Activated T-cell treated with anti-CD3 and anti-CD28 coated beads for 24 hours (primary cell): Measurements from ENCODE around the gene TLK1.
"Not testable (repeated sequence)": the region's sequence is repeated elsewhere in the genome, so short reads cannot be mapped to it uniquely, and the experiment has no call there.

Experiments
- DNase-seq: peaks from one replicate; pipeline ENCODE4 v3.0.0-alpha.2; 2020; ENCODE audit warnings: low read depth

The TLK1 gene

DNA sequence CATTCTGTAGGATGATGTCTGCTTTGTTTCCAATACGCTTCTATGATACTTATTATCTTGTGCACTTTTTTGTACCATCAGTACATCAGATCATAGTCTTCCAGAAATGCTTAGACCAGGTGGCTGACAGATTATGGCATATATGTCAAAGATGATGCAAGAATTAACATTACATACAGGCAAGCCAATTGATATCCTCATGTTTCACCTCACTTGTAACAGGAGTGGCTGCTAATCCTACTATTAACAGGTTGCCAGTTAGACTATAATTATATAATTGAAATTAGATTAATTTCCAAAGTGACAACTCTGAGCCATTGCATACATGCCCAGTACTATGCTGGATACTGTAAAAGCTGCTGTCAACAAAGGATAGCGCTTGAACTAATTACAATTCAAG is 77.2 kb downstream of the TLK1 start:
- DNase-seq = no peak

DNA sequence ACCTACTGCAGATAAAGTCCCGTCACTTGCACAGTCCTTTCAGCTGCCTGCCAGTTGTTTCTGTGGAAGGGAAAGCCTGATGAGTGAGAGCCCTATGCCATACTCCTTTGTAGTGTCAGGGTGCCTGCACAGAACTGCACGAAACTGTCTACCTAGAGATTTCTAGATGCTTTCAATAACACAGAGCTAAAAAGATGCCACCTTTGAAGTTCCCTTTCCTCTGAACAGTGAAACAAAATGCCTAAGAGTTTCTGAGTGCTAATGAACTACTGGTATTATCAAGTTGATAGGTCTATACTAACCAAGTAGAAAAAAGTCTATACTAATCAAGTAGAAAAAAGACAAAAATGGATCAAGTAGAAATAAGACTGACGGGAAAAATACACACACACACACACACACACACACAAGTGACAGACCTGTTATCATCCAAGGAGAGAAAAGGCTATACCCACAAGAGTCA is 79.0 kb downstream of the TLK1 start:
- DNase-seq = no peak

DNA sequence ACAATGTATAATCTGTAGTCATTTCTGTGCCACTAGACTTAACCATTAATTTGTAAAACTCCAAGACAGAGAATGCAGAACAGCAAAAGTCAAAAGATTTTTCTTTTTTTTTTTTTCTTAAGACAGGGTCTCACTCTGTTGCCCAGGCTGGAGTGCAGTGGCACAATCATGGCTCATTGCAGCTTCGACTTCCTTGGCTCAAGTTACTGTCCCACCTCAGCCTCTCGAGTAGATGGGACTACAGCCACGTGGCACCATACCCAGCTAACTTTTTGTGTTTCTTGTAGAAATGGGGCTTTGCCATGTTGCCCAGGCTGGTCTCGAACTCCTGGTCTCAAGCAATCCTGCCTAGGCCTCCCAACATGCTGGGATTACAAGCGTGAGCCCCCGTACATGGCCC is 80.1 kb downstream of the TLK1 start:
- DNase-seq = no peak

DNA sequence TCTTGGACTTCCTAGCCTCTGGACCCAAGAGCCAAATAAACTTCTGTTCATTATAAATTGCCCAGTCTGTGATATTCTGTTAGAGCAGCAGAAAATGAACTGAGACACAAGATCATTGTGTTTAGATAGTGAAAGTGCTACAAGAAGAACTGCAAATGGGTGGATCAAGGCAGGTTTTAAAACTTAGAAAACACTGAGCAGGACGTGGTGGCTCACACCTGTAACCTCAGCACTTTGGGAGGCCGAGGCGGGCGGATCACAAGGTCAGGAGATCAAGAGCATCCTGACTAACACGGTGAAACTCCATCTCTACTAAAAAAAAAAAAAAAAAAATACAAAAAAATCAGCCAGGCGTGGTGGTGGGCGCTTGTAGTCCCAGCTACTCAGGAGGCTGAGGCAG is 84.3 kb downstream of the TLK1 start:
- DNase-seq = not testable (repeated sequence)

DNA sequence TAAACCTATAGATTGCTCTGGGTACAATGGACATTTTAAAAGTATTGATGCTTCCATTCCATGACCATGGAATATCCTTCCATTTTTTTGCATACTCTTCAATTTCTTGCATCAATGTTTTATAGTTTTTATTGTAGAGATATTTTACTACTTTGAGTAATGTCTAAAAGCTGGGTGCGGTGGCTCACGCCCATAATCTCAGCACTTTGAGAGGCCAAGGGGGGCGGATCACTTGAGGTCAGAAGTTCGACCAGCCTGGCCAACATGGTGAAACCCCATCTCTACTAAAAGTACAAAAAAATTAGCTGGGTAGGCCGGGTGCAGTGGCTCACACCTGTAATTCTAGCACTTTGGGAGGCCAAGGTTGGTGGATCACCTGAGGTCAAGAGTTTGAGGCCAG is 88.5 kb downstream of the TLK1 start:
- no peak for DNase-seq

DNA sequence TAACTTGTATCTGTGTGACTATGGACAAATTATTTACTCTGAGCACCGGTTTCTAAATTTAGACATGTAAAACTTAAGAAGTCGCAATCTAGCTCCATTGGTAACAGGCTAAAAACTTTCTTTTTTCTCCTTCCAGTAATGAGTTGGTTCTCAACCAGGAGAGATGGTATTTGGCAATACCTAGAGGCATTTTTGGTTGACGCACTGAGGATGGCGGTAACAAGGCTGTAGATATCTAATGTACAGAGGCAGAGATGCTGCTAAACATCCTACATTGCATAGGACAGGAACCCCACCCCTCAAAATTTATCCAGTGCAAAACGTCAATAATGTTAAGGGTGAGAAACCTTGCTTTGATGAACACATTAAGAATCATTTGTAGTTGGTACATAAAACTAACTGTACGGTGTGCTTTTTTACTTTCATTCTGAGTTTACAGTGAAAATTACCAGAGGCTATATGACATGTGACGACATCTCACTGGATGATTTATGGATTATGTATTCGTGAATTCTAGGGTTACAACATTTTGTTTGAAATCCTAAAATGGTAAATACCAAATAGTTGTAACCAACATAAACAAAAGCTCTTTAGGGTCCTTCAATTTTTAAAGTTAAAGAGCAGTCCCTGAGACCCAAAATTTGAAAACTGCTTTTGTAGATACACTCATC is 91.3 kb downstream of the TLK1 start:
- no peak for DNase-seq

DNA sequence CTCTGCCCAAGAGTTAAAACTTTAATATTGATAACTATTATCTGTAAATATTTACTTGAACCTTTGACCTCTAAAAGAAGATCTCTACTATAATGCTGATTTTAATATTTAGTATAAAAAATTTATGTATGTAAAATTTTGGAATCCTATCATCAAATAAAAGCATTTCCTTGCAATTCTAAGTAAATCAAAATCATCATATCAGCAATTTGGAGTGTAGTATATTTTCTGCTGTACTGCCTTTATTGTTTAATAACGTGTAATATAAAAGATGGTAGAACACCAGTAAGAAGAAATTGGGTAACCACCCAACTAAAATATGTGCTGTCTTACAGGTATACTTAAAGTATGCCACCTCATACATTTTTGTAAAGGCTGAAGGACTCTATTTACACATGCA is 94.6 kb downstream of the TLK1 start:
- no peak for DNase-seq

DNA sequence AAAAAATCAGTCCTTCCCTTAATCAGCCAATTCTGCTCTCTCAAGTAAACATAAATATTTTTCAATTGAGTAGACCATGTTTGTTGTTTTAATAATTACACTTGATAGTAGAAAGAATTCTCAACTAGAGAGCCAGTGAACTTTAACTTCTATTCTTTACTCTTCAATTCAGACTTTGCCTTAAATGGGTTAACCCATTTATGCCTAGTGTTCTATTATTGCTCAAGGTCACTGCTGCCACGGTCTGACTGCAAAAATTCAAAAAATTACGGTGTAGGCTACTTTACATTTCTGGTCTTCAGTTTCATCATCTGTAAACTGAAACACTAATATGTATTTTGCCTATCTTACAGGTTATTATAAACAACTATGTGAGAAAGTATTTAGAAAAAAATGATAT is 103.1 kb downstream of the TLK1 start:
- no peak for DNase-seq

DNA sequence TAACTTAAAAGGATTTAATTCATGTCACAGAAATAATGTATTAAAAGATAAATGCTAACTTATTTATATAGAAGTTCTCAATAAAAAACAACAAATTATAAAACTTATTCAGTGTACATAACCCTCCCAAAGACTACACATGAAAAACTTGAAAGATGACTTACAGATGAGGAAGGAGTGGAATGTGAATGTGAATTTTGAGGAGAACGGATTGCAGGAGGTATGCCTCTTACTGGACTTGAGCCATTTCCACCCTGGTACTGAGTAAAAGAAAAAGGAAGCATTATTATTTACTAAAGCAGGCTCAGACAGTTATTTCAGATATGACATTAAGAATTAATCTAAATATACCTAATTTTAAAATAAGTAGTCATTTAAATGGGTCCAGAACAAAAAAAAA is 104.4 kb downstream of the TLK1 start:
- DNase-seq = no peak

DNA sequence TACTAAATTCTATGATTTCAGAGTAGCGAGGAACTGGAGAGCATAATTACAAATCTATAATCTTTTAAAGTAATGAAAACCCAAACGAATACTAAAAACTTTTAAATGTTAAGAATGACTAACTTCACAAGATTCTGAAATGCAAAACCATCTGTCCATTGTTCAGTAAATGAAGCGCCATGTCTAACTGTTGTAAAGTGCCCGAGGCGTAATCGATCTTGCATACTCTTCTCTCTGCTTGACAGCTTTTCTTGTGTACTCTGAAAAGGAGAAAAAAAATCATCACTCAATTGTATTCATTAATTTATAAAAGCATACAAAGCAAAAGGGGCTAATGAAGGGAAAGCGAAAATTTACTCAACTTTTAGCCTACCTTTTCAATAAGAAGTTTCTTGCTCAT is 111.0 kb downstream of the TLK1 start:
- no peak for DNase-seq

DNA sequence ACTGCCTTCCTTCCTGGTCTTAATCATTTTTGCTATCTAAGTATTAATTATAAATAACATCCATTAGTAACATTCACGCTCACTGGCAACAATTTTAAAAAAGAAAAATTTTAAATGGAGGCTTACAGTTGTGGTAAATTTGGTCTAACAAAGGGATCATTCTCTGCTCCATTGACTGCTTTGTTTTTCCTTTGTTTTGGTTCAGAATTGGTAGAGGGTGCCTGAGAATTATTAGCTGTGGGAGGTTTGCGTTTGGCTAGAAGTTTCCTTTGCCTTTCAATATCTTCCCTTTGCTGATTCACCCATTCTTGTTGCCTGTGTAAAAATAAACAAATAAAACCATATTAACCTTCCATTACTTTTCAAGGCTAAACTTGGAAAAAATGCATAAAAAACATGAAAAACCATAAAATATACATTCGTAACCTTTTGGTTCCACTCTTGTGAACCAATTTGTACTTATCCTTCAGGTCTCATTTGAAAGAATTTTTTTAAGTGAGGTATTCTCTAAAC is 114.6 kb downstream of the TLK1 start:
- no peak for DNase-seq

DNA sequence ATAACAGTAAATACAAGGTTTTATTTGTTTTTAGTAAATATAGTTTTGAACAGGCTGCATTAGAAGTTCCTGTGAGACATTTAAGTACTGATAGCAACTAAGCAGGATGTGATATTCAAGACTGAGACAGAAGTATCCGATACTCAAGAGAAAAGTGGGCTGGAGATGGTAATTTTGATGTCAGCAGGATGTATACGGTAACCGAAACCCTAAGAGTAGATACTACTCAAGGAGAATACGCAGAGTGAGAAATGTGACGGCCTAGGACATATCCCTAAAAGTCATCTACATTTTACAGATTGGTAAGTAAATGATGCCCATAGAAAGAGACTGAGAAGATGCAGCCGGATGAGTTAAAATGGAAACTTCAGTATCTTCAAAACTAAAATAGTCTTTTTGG is 116.3 kb downstream of the TLK1 start:
- no peak for DNase-seq

DNA sequence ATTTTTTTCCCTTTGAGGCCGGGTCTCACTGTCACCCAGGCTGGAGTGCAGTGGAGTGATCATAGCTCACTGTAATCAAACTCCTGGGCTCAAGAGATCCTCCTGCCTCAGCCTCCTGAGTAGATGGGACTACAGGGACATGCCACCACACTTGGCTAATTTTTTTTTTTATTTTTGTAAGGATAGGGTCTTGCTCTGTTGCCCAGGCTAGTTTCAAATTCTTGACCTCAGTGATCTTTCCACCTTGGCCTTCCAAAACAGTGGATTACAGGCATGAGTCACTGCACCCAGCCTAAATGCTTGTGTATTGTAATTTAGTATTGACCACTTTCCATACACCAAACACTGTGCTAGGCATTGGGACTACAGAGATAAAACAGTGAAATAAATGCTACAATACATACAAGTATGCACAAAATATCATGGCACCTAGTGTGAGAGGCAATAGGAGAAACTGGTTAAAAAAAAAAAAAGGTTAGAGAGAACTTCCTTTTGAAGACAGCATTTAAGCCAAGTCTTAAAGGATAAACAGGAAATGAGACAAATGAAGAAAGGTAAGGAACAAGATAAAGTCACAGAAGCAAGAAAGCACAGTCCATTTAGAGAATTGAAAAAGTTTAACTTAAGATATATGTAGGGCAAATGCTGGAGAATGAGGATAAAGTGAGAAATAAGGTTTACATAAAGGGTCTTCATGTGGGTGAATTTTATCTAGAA is 118.3 kb downstream of the TLK1 start:
- DNase-seq = no peak

DNA sequence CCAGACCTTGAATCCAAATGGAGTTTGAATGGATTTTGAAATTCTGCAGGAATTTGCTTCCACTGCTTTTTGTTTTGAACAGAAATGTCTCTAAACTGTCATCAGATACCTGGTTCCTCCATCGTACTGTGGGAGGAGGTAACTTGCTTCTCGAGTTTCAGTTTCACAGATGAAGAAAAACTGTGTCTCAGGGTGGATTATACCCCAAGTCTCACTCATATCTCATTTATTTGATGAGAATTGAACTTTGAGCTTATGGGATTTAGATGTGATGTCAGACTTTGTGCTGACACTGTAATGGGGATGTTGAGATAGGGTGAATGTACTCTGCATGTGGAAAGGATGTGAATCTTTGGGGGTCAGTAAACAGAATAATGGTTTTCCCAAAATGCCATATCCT is 124.2 kb downstream of the TLK1 start:
- DNase-seq = no peak

DNA sequence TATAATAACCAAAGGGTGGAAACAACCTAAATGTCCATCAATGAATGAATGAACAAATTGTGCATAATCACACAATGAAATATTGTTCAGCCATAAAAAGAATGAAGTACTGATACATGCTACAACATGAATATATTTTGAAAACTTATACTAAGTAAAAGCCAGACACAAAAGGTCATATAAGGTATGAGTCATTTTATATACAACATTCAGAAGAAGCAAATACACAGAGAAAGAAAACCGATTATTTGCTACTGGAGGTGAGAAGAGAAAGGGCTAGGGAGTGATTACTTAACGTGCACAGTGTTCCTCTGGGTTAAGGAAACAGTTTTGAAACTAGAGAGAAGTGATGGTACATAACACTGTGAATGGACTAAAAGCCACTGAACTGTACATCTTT is 126.4 kb downstream of the TLK1 start:
- no peak for DNase-seq

DNA sequence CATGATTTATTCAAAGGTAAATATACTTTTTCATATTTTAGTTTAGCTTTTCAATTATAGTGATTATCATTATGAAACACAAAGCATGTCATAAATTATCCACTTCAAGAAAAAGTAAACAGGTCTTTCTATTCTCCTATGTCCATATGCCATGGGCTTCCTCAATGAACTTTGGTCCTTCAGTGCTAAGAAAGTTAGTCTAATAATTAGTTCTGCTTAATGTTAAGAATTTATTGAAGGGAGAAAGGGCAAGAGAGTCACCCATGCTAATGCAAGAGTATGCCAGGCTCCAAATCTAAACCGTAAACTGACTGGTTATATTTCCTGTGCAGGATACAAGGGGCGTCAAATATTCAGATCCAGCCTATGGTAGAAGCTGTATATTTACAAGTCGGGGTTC is 135.5 kb downstream of the TLK1 start:
- DNase-seq = no peak

DNA sequence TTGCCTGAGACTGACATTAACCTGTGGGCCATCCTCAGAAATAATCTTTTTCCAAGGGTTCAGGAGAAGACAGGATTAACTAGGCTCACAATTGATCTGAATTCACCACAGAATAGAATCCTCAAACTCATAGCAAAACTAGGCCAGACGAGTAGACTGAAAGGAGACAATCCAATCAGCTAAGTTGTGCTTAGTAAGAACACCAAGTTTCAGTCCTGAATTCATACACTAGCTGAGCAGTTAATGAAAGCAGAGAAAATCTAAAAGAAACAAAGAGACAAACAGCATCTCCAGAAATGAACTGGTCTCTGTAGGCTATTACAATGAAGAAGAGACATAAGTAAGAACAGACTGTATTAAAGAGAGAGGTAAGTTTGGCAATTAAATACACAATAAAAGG is 142.2 kb downstream of the TLK1 start:
- no peak for DNase-seq

DNA sequence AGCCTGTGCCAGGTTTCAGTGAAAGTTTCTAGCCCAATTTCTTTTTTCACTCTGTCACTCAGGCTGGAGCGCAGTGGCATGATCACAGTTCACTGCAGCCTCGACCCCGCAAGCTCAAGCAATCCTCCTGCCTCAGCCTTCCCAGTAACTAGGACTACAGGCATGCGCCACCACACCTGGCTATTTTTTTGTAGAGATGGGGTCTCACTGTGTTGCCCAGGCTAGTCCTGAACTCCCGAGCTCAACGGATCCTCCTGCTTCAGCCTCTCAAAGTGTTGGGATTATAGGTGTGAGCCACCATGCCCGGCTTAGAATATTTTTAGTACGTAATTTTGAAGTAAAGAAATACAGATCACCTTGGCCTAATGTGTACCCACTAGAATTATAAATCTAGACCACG is 144.6 kb downstream of the TLK1 start:
- DNase-seq = no peak

DNA sequence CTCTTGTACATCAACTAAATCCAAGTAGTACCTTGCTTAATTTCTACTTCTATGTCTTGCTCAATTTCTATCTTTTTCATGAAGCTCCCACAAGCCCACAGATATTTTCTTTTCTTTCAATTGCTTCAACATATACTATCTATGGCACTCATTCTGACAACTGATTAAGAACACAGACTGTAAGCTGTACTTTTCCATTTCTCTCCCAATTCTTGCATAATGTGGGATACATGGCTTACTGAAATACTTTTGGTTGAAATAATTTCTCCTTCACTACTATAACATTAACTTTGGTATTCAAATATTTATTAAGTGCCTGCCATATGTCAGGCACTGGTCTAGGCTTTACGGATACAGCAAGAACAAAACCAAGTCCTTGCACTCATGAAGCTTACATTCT is 146.8 kb downstream of the TLK1 start:
- no peak for DNase-seq

DNA sequence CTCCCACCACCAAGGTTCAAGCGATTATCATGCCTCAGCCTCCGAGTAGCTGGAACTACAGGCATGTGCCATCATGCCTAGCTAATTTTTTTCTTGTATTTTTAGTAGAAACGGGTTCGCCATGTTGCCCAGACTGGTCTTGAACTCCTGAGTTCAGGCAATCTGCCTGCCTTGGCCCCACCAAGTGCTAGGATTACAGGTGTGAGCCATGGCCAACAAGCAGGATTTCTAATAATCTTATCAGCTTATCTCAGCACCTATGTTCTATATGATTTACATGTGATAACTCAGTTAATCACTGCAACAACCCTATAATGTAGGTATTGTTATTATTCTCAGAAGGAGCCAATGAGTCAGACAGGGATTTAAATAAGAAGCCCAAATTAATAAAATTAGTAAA is 151.3 kb downstream of the TLK1 start:
- no peak for DNase-seq

DNA sequence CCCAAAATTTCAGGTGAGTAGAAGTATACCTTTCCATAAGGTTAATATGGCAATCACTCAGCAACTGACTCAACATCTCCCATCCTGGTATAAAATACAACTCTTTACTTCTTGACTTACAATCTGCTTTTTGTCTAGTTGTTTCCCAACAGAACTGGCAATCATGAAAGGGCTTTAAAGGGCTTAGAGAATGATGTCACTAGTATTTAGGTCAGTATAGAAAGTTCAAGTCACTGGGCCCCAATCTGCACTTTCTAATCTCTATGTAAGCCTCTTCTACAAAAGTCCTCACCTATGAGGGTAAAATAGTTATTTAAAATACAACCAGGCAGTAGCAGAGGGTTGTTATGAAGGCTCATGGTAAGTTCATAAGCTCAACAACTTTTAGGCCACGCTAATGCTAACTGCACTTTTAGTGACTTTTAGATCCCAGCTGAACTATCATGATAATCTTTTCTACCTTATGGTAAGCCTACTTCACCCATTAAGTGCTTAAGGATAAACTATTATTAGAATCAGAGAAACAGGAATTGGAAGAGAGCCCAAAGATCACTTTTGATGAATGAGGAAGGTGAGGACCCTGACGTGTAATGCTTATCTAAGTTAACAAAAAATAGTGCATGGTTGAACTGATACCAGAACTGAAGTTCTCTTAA is 152.0 kb downstream of the TLK1 start:
- DNase-seq = no peak

DNA sequence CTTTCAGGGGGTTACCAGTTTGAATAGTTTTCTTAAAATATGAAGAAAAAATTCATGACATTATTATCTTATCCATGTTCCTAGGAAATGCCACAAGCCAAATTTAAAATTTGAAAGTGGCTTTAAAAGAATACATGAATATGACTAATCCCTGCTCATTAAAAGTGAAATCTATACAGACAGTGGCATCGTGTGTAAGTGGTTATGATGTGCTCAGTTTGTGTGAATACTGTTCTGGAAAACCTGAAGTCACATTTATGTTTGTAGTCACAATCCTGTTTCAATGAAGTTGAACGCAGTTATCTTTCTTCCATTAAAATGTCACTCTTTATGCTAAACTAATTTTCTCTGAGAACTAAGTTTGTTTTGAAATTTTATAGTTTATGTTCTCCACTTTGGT is 155.9 kb downstream of the TLK1 start:
- no peak for DNase-seq

DNA sequence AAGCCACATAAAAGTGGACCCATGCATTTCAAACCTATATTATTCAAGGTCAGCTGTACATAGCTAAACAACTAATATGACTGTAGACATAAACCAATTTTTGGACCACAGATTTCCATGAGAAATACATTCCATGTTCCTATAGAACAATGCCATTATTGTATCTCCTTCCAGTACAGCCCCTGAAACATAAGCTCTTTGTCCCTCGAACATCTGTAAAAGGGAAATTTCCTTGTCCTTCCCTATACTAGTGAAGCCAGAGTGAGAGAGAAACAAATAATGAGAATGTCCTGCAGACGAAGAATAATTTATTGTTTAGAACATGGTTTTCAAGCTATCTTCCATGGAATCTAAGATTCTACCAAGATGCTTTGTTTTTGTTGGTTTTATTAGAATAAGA is 156.3 kb downstream of the TLK1 start:
- DNase-seq = no peak
